COR-L47 (cell line): ENCODE results near the gene IFNL3.
"Not testable (repeated sequence)": the region's sequence is repeated elsewhere in the genome, so short reads cannot be mapped to it uniquely, and the experiment has no call there.

Source experiments
- DNase-seq: peaks from one replicate; lab custom pipeline; 2025; lab: John Stamatoyannopoulos, UW

Gene IFNL3

DNA sequence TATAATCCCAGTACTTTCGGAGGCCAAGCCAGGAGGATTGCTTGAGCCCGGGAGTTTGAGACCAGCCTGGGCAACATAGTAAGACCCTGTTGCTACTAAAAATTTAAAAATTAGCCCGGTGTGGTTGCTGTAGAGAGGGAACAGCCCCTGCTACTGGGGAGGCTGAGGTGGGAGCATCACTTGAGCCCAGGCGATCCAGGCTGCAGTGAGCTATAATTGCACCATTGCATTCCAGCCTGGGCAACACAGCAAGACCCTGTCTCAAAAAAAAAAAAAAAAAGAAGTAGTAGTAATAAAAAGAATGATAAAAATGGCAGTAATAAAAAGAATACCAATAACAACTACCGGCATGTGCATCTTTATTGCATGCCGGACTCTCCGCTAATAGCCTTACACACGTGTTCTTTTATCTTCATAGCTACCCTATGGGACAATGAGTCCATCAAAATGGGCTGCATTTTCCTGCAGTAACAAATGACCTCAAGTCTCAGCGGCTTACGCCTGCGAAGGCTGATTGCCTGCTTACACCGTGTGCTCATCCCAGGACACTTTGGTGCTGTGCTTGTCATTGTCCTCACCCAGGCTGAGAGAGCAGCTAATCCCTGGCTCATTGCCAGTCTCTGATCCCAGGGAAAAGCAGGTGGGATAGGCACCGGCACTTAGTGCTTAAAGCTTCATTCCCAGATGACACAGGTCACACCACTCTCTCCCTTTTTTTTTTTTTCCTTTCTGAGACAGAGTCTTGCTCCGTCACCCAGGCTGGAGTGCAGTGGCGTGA is 26.4 kb downstream of the IFNL3 start:
- DNase-seq, result no peak

DNA sequence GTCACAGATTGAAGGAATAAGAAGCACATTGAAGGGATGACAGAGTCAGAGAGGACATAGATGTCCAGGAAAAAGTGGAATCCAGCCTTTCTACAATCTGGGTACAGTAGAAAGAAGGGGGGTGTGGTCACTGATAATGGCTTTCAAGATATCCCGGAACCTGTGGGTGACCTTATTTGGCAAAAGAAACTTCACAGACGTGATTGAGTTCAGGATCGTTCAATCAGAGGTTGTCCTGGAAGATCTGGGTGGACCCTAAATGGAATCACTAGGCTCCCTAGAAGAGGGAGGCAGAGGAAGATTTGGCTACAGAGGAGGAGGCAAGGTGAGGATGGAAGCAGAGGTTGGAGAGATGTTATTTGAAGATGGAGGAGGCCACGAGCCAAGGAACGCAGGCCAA is 27.7 kb downstream of the IFNL3 start:
- DNase-seq, result no peak

- not testable (repeated sequence) for DNase-seq
Measured at GRCh38 chr19:39215323-39215722, 29.5 kb downstream of the IFNL3 start.

DNA sequence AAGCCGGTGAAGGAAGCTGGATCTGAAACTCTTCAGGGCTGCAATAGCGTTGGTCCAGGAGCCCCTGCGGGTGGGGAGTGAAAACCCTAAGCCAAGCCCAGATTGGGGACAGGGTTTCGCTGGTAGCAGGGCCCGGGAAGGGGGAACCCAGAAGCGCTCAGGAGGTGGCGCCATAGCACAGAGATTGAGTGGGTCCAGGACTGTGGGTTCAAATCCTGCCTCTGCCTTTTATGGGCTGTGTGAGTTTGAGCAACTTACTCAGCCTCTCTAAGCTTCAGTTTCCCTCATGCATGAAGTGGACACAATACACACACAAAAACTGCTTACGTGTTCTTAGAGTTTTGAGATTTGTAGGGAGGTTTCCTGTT is 32.4 kb downstream of the IFNL3 start:
- no peak for DNase-seq

DNA sequence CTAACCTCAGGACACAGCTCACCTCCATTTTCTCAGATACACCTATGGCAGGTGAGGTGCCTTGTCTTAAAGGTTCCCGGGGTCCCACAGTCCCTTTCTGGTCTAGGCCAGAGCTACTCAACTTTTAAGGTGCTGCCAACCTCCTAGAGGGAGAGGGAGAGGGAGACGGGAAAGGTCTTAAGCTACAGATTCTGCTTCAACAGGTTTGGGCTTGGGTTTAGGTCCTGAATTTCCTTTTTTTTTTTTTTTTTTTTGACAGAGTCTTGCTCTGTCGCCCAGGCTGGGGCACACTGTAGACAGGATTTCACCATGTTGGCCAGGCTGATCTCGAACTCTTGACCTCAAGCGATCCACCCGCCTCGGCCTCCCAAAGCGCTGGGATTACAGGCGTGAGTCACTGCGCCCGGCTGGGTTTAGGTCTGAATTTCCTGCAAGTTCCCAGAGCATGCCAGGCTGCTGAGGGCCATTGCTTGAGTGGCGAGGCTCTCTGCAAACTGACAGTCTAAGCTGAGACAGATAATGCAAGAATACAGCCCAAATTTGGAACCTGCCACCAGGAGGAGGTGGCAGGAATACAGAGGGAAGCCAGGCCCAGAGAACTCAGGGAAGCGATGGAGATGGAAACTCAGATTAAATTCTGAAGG is 33.0 kb downstream of the IFNL3 start:
- no peak for DNase-seq

DNA sequence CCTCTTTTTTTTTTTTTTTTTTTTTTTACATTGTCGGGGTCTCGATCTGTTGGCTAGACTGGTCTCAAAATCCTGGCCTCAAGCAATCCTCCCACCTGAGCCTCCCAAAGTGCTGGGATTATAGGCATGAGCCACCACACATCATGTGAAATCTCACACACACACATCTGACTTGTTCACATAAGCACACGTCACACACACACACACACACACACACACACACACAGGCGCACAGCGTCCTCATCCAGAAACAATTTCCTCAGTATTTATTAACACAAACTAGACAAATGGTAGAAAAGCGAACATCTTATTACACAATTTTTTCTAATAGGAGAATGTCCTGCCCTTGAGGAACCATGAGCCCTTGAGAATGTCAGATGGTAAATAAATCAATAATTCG is 35.6 kb downstream of the IFNL3 start:
- no peak for DNase-seq

GRCh38 chr19:39208175-39208795 is 36.5 kb downstream of the IFNL3 start:
- DNase-seq, result no peak

- DNase-seq, result no peak
Measured at GRCh38 chr19:39207293-39207836, 37.4 kb downstream of the IFNL3 start.

GRCh38 chr19:39206122-39206521 is 38.7 kb downstream of the IFNL3 start:
- no peak for DNase-seq

DNA sequence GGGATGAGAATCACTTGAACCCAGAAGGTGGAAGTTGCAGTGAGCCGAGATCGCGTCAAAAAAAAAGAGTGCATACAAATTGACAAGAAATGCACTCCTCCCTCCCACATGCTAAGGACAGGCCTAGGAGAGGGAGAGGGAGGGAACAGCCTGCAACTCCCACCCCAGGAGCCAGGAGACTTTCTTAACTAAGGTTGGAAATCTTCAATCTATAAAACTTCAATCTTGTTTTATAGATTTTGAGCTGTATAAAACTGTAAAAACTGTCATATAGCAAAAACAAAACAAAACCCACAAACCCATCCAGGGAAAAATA is 39.4 kb downstream of the IFNL3 start:
- no peak for DNase-seq

DNA sequence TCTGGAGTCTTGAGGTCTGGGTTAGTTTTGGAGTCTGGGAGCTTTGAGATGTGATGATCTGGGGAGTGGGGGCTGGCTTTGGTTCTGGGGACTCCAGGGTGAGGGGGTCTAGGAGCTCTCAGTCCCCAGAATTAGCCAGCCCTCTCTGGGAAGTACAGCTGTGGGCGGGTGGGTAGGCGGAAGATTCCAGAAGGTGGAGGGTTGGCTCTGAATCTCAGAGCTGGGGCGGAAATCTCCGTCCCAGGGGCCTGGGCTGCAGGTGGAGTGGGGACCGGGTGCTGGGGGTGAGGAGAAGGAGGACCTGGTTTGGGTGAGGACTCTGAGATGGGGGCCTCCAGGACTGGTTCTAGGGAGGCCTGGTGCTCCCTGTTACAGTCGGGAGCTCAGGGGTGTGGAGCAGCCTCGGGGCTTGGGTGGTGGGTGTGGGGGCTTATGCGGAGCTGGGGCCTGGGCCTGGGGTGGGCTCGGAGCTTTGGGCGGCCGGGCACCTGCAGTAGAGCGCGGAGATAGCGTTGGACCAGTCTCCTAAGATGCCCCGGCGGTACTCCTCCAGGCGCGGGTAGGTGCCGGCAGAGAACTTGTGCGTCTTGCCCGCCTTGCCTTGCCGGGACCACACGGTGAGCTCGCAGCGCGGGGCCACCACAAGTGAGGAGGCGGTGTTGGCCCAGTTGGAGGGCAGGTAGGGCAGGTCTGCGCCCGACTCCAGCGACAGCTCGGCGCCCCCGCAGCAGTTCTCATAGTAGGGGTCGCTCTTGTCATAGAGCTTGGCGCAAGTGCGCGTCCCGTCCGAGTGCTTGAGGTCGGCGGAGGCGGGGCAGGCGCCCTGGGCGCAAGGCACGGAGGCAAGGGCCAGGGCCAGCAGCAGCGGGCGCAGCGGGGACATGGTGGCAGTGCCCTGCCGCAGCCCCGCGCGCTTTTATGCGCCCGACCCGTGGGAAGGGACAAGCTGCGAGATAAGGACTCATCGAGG is 41.1 kb downstream of the IFNL3 start, which contains the start of gene SYCN:
TSS of gene SYCN (minus strand) at position 892 of the 970 bp plus-strand sequence. CDS start at position 883, 9 bp downstream.
- no peak for DNase-seq

- DNase-seq, result no peak
Measured at GRCh38 chr19:39202998-39203355, 41.8 kb downstream of the IFNL3 start.

GRCh38 chr19:39200803-39201115 is 44.0 kb downstream of the IFNL3 start:
- no peak for DNase-seq

- DNase-seq, result no peak
Measured at GRCh38 chr19:39200066-39200802, 44.6 kb downstream of the IFNL3 start.

GRCh38 chr19:39199025-39199424 is 45.8 kb downstream of the IFNL3 start:
- no peak for DNase-seq

- no peak for DNase-seq
Measured at GRCh38 chr19:39197808-39198207, 47.0 kb downstream of the IFNL3 start.

- DNase-seq, result no peak
Measured at GRCh38 chr19:39196860-39197562, 47.8 kb downstream of the IFNL3 start, which contains the start of gene NCCRP1. Gene NCCRP1 (plus strand): TSS chr19:39196964. CDS start chr19:39196983, 19 bp downstream.

GRCh38 chr19:39196320-39196719 is 48.5 kb downstream of the IFNL3 start:
- no peak for DNase-seq

DNA sequence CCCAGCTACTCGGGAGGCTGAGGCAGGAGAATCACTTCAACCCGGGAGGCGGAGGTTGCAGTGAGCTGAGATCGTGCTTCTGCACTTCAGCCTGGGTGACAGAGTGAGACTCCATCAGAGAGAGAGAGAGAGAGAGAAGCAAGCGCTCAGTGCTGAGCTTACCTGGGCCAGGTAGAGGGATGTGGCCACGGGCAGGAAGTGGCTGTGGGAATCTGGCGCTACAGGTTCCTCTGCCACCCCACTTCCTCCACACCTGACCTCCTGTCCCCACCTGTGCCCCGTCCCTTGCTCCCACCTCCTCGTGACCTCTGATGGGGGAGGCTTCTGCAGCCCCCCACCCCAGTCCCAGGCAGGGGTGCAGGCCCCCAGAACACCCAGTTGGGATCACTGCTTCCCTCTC is 49.1 kb downstream of the IFNL3 start:
- no peak for DNase-seq

- no peak for DNase-seq
Measured at GRCh38 chr19:39194832-39195542, 49.8 kb downstream of the IFNL3 start.
